Measurements from ENCODE around the gene NPL. TPM values are rescaled to one million over a fixed set of nuclear protein-coding genes. Genes with fewer than 3 reads are reported as not detected.
A peak's percentile ranks its signal among the peaks of the same experiment; 100 is the strongest.

The NPL gene
- total RNA-seq, 1 donor from 2014 or later: 1.3 TPM

- H3K27ac ChIP-seq: no peak overlapping the region
- no peak for TF ChIP-seq EZH2 (IDR thresholded peaks at IDR 0.05)
- TF ChIP-seq CTCF (IDR thresholded peaks at IDR 0.05): no peak
- no peak for TF ChIP-seq EZH2phosphoT487 (IDR thresholded peaks at IDR 0.05)
- H3K4me1 Mint-ChIP-seq: peaks cover 8% of the 10 kb centered on the region
- H3K36me3 ChIP-seq: no peaks in the 10 kb centered on the region
- no peaks in the 10 kb centered on the region for H3K79me2 ChIP-seq (ENCODE audit: low read depth)
- no peaks in the 10 kb centered on the region for H3F3A ChIP-seq (ENCODE audit: low read depth)
- H2AFZ ChIP-seq (replicated peaks): no peak overlapping the region
- H3K4me3 Mint-ChIP-seq: no peak overlapping the region
- no peaks in the 10 kb centered on the region for H4K20me1 ChIP-seq (ENCODE audit: low read depth)
- DNase-seq (ENCODE audit: low spot score): no peak
- H3K4me3 ChIP-seq: no peak overlapping the region
- no peak overlapping the region for H3K4me2 ChIP-seq
- no peak overlapping the region for H3K27ac Mint-ChIP-seq
- no peak overlapping the region for H3K9ac ChIP-seq
- no peaks in the 10 kb centered on the region for H3K4me1 ChIP-seq
- no peaks in the 10 kb centered on the region for H3K9me3 Mint-ChIP-seq
- no peaks in the 10 kb centered on the region for H3K27me3 ChIP-seq
- no peaks in the 10 kb centered on the region for H3K27me3 Mint-ChIP-seq (ENCODE audit: insufficient read depth, low read depth)
- H3K36me3 Mint-ChIP-seq: no peaks in the 10 kb centered on the region
- H3K9me3 ChIP-seq (ENCODE audit: low read depth): no peaks in the 10 kb centered on the region
These were observed 33.9 kb upstream of the NPL start for GRCh38 chr1:182755632-182756031.

GRCh38 chr1:182756423-182756822 lies 33.1 kb upstream of the NPL start:
- Histone ChIP-seq H3K36me3 (no peaks in the 10 kb centered on the region), H3K4me1 (no peaks in the 10 kb centered on the region), H3K9ac (no peak overlapping the region), H3K4me3 (no peak overlapping the region), H2AFZ (replicated peaks) (no peak overlapping the region), H3K27me3 (no peaks in the 10 kb centered on the region), H3F3A (ENCODE audit: low read depth) (no peaks in the 10 kb centered on the region), H3K9me3 (ENCODE audit: low read depth) (no peaks in the 10 kb centered on the region), H3K27ac (no peak overlapping the region), H4K20me1 (ENCODE audit: low read depth) (no peaks in the 10 kb centered on the region), H3K79me2 (ENCODE audit: low read depth) (no peaks in the 10 kb centered on the region), H3K4me2 (no peak overlapping the region)
- H3K27ac Mint-ChIP-seq: no peak overlapping the region
- H3K9me3 Mint-ChIP-seq: no peaks in the 10 kb centered on the region
- H3K36me3 Mint-ChIP-seq: no peaks in the 10 kb centered on the region
- peaks cover 8% of the 10 kb centered on the region for H3K4me1 Mint-ChIP-seq
- DNase-seq (ENCODE audit: low spot score): no peak
- no peaks in the 10 kb centered on the region for H3K27me3 Mint-ChIP-seq (ENCODE audit: insufficient read depth, low read depth)
- TF ChIP-seq CTCF (IDR thresholded peaks at IDR 0.05) (no peak), EZH2phosphoT487 (IDR thresholded peaks at IDR 0.05) (no peak), EZH2 (IDR thresholded peaks at IDR 0.05) (no peak)
- no peak overlapping the region for H3K4me3 Mint-ChIP-seq

GRCh38 chr1:182761396-182762395 lies 27.9 kb upstream of the NPL start:
- Mint-ChIP-seq H3K9me3 (peaks cover 2% of the 10 kb centered on the region), H3K27ac (no peak overlapping the region), H3K27me3 (ENCODE audit: insufficient read depth, low read depth) (no peaks in the 10 kb centered on the region), H3K4me3 (no peak overlapping the region), H3K4me1 (peaks cover 8% of the 10 kb centered on the region), H3K36me3 (no peaks in the 10 kb centered on the region)
- H2AFZ ChIP-seq (replicated peaks): peak overlapping the region; percentile 31
- H3K36me3 ChIP-seq: no peaks in the 10 kb centered on the region
- no peaks in the 10 kb centered on the region for H3K79me2 ChIP-seq (ENCODE audit: low read depth)
- H3K9me3 ChIP-seq (ENCODE audit: low read depth): no peaks in the 10 kb centered on the region
- no peak overlapping the region for H3K4me2 ChIP-seq
- no peaks in the 10 kb centered on the region for H3K27me3 ChIP-seq
- H3K4me3 ChIP-seq: no peak overlapping the region
- H3F3A ChIP-seq (ENCODE audit: low read depth): no peaks in the 10 kb centered on the region
- TF ChIP-seq EZH2phosphoT487 (IDR thresholded peaks at IDR 0.05) (no peak), CTCF (IDR thresholded peaks at IDR 0.05) (no peak), EZH2 (IDR thresholded peaks at IDR 0.05) (no peak)
- peaks cover 7% of the 10 kb centered on the region for H3K4me1 ChIP-seq
- no peaks in the 10 kb centered on the region for H4K20me1 ChIP-seq (ENCODE audit: low read depth)
- H3K27ac ChIP-seq: no peak overlapping the region
- H3K9ac ChIP-seq: no peak overlapping the region
- DNase-seq (ENCODE audit: low spot score): no peak

Measured in neural progenitor cell (in vitro differentiated cells).